ENCODE measurements around the gene HDGFL3. TPM values are rescaled to one million over a fixed set of nuclear protein-coding genes. Genes with fewer than 3 reads are reported as not detected.

The HDGFL3 gene
- total and polyA plus RNA-seq, 10 of the 15 experiments (the other 5 are each of a cell fraction or from before 2014, with no cell fraction given): 5.6 to 40.6 (median 15.8) TPM

GRCh38 chr15:83178390-83178789 lies 29.2 kb downstream of the HDGFL3 start:
- 93% methylated on average over 2 of the region's 2 CpGs for WGBS (ENCODE audit: insufficient coverage, insufficient replicate concordance, low lambda C conversion rate, missing lambda C conversion rate)
- CTCF ChIA-PET: no interaction called here
- no peak overlapping the region for H2AFZ ChIP-seq (ENCODE audit: control insufficient read depth, low read depth, low read length)
- intact Hi-C loops (cut with micrococcal nuclease; ENCODE audit: unreplicated experiment): no loop called here
- no peak overlapping the region for H3K27ac ChIP-seq (ENCODE audit: control insufficient read depth, insufficient read depth)
- POLR2A ChIA-PET: interaction anchor here (1.7 kb wide), 1 partner anchor 21 kb away, joined by 4 read pairs; no protein-coding TSS in a partner anchor
- H3K4me1 ChIP-seq (ENCODE audit: control insufficient read depth, insufficient read depth, low read length): peaks cover 27% of the 10 kb centered on the region
- SMC1A ChIA-PET (ENCODE audit: uncharacterized antibody, unreplicated experiment): interaction anchor here (1.3 kb wide), 1 partner anchor 19 kb away, joined by 3 read pairs; no protein-coding TSS in a partner anchor
- BruUV-seq (replicated peaks): no TSS peak
- H4K20me1 ChIP-seq (ENCODE audit: control insufficient read depth, insufficient read depth): no peaks in the 10 kb centered on the region
- in situ Hi-C loops (cut with MboI): no loop called here
- FAIRE-seq (no peak), ATAC-seq (no peak), DNase-seq (ENCODE audit: low read depth, low spot score) (no peak)
- peaks cover 39% of the 10 kb centered on the region for H3K79me2 ChIP-seq (ENCODE audit: control insufficient read depth, insufficient read depth, low read length)
- 0 out of 4 replicates have a peak, but pooled peaks cover 0 to 2% of the 10 kb centered on the region in 2 experiments for H3K36me3 ChIP-seq (ENCODE audit: control insufficient read depth in 2 of 2, insufficient read depth in 2 of 2, low read length in 1 of 2)
- no peaks in the 10 kb centered on the region for H3K9me3 ChIP-seq (replicated peaks; ENCODE audit: control insufficient read depth, insufficient read depth, low read length)
- TF ChIP-seq BMI1 (IDR thresholded peaks at IDR 0.05; ENCODE audit: borderline replicate concordance): no peak
- no peak for TF ChIP-seq BHLHE40 (IDR thresholded peaks at IDR 0.05; ENCODE audit: borderline replicate concordance in 1 of 2, low read depth in 2 of 2, low read length in 1 of 2)
- no peak for TF ChIP-seq RCOR1 (conservative IDR thresholded peaks at IDR 0.05; ENCODE audit: low read depth, low read length)
- no peak for TF ChIP-seq NR2F1 (conservative IDR thresholded peaks at IDR 0.05)
- TF ChIP-seq CREM (IDR thresholded peaks at IDR 0.05; ENCODE audit: low read depth): no peak
- TF ChIP-seq PAX8 (IDR thresholded peaks at IDR 0.05): no peak
- TF ChIP-seq BCL11A (IDR thresholded peaks at IDR 0.05; ENCODE audit: low read depth, low read length): no peak
- no peak for TF ChIP-seq ELK1 (IDR thresholded peaks at IDR 0.05; ENCODE audit: low read depth, low read length)
- TF ChIP-seq HCFC1 (IDR thresholded peaks at IDR 0.05; ENCODE audit: low read length): no peak
- no peak for TF ChIP-seq ETV6 (conservative IDR thresholded peaks at IDR 0.05 in 1 of 2, IDR thresholded peaks at IDR 0.05 in 1 of 2; ENCODE audit: borderline replicate concordance in 1 of 2, low read depth in 1 of 2)
- no peak for TF ChIP-seq TARDBP (IDR thresholded peaks at IDR 0.05; ENCODE audit: borderline replicate concordance)
- no peak for TF ChIP-seq TCF7 (IDR thresholded peaks at IDR 0.05; ENCODE audit: borderline replicate concordance)
- no peak for TF ChIP-seq EED (IDR thresholded peaks at IDR 0.05; ENCODE audit: low read depth)
- no peak overlapping the region for H3K4me3 ChIP-seq
- no peaks in the 10 kb centered on the region for H3K27me3 ChIP-seq (replicated peaks in 1 of 2; ENCODE audit: control insufficient read depth in 2 of 2, insufficient read depth in 2 of 2, low read length in 1 of 2)
- H3K9ac ChIP-seq (ENCODE audit: control insufficient read depth, insufficient read depth, low read length): no peak overlapping the region
- RAD21 ChIA-PET (ENCODE audit: unreplicated experiment): no interaction called here
- no peak overlapping the region for H3K4me2 ChIP-seq (ENCODE audit: control insufficient read depth, insufficient read depth)
